Kidney capillary endothelial cell (primary cell): ENCODE data around the gene OSGIN1.

Experiments
- DNase-seq: peaks from one replicate; pipeline ENCODE4 v3.0.0-alpha.2; 2018; ENCODE audit warnings: low spot score

The OSGIN1 gene

DNA sequence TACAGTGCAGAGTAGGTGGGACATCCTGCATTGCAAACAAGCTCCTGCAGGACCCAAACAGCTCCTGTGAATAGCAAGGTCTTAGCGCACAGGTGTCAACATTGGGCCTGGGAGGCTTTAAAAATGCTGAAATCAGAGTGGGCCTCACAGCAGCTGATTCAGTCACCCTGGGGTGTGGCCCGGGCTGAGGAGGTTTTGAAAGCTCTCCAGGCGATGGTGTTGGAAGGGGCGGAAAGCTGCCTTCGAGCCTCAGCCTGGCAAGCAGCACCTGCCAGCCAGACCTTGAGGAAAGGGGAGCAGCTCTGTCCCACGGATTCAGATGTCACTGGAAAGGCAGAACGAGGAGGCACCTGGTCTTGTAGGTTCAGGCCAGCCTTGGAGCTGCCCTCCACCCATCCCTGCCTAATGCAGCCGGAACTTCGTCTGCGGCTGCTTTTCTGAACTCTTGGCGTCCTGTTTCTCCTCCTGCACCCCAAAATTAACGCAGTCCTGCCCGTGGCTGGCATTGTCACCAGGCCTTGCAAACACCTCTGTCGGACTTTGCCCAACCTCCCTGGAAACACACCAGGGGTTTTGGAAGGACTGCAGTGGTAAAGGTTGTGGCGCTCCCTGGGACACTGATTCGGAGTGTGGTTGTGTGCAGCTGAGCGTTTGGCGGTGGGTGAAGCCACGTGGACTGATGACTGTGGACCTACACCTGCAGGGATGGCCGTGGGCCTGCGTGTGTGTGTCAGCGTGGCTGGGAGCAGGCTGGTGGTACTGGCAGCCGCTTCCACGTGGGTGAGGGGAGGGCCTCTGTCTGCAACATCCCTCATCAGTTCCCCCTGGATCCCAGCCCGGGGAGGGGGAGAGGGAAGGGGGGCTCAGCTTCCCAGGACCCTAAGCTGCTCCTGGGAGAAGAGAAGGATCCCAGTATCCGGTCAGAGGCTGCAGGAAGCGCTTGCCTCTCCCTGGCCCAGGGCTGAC, 18.4 kb downstream of the OSGIN1 start:
- no peak for DNase-seq

DNA sequence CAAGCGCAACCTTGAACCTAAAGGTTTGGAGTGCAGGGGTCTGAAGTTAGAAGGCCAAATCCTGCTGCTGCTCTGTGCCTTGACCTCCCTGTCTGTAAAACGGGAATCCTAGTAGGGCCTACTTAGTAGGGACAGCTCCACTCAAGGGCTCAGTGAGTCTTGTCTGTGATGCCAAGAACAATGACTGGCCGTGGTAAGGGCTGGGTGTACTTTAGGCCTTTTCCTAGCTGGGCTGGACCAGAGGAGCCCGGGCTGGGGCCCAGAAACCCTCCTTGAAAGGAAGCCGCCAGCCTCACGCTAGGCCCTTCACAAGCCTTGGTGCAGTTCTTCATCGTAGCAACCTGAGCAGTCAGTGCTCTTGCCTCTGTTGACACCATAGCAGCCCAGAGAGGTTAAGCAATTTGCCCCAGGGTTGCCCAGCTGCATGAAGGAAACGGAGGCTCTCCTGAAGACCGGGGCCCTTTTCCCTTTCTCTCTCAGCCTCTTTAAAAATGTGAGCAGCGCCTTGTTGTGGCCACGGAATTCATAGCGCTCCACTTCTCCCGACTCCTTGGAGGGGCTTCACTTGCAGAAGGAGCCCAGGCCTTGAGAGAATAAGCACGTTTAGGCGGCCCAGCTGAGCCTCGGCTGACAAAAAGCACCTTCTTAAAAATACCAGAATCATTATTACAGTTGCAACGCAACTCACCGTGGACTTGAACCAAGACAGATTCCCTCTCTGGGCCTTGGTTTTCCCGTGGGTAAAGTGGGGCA, 19.4 kb downstream of the OSGIN1 start:
- DNase-seq = no peak

DNA sequence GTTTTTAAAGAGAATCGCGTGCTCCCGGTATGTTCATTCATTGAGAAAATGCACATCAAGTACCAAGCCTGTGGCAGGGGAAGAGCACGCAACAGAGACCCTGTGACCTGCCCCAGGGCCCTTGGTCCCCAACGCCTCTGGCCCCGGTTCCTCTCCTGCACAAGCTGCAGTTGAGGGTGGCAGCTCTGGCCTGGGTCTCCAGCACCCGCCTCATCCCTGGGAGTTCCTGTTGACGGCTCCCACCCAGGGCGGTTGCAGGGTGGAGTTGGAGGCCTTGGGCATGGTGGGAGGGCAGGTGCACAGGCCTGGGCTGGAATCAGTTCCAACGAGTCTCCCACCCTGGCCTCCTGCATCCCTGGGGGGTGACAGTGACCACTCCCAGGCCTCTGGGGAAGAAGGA, 20.0 kb downstream of the OSGIN1 start:
- no peak for DNase-seq

DNA sequence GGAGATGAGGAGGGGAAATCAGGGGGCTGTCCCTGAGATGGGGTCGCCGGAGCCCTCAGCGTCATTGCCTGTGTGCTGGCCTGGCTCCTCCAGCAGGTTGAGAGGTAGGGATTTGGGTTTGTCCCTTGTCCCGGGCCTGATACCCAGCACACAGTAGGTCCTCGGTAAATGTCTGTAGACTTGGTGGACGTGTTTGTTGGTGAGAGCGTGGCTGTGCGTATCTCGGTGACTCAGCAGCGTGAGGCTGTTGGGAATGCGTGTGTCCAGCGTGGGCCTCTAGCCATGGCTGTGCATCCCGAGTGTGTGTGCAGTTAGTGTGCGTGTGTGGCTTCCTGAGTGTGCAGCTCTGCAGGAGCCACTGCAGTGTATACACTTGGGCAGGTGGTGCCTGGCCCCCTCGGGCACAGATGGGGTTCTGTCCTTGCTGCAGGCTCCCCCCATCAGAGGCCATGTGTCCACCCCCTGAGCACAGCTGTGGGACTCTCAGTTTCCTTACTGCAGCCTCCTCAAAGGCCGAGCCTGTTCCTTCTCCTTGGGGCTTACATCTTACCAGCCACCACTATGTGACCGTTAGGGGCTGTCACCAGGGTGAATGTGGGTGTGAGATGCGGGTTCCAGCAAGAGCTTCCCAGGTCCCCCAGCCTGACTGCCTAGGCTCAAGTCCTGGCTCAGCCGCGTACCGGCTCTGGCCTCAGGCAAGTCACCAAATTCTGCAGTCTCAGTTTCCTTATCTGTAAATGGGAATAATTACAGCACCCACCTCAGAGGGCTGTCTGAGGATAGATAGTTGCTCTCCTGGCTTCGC, 20.7 kb downstream of the OSGIN1 start:
- no peak for DNase-seq

DNA sequence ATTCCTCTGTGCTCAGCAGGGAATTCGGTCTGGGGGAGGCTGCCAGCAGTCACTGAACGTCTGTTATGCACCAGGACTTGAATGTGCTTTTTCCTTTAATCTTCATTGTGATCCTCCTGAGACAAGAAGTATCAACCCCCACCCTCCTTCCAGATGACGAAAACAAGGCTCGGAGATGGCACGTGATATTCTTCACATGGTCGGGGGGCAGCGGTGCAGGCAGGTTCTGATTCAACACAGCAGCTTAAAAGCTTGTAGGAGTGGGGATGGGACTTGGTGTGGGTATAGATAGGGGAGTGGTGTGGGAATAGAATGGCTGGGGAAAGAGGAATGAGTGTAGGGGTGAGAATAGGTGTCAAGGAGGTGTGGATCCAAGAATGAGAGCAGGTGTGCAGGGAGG, 21.4 kb downstream of the OSGIN1 start:
- DNase-seq = no peak

DNA sequence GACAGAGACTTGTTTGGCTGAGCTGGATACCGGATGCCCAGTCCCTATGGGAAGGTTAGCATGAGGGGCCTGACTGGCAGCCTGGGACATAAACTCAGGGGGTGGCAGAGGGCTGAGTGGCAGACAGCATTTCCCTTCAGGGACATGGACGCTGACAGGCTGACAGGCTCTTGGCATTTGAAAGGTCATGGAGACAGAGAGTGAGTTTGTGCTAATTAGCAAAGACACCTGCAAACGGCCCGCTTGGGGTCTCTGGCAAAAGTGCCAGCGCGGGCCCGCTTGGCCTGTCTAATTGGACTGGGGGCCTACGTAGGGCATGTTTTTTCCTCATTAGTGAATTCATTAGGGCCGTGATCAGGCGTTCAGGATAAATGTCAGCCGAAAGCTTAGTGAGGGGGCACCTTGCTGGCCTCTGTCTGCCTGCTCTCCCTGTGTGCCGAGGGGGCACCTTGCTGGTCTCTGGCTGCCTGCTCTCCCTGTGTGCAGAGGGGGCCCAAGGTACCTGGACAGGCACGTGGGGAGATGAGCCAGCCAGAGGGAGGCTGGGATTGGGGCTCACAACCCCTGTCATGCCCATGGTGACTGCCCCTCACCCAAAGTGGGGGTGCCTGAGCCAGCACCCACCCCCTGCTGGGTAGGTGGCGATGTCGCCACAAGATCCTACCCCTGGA, 22.7 kb downstream of the OSGIN1 start:
- no peak for DNase-seq

DNA sequence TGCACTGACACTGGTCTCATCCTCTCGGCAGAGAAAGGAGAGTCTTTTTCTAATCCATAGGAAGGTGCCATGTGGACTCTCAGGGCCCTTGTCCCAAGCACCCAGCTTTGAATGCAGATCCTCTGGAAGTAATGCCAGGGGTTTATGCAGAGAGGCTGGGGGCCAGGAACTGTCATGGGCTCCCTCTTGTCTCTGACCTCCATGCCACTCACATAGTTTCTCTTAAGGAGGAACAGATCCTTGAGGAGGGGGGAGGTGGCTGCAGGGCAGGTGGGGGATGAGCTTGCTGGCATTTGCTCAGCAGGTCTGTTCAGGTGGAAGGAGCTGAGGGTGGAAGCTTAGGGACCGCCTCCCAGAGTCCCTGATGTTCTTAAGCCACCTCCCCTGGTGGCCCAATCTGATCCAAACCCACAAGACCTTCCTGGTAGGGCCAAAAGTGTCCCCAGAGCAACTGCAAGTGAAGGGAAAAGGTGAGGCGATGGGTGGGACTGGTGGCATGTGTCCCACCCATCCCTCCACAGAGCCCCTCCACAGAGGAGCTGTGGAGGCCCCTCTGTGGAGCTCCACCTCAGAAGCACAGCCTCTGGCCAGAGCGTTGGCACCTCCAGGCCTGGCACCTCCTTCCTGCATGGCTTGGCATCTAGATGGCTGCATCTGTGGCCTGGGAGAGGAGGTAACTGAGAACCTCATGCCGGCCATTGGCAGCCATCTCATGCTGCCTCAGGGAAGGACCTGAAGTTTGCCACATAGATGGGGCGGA, 24.2 kb downstream of the OSGIN1 start:
- DNase-seq = no peak

DNA sequence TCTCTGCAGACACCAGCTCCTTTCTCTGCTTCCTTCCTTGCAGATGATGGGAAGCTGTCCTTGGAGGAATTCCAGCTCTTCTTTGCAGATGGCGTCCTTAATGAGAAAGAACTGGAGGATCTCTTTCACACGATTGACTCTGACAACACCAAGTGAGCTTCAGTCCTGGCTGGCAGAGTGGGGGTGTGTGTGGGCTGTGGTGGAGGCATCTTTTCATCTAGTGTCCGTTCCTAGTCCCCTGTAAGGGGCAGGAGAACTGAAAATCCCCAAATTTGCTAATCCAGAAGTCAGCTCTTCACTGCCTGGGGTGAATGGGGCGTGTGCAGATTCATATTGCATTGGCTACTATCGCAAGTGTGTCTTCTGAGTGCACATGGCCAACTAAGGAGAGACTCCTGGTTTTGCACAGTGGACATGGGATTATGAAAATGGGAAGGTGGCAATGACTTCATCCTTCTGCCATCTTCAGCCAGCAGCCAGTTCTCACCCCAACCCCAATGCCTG, 25.4 kb downstream of the OSGIN1 start:
- no peak for DNase-seq

DNA sequence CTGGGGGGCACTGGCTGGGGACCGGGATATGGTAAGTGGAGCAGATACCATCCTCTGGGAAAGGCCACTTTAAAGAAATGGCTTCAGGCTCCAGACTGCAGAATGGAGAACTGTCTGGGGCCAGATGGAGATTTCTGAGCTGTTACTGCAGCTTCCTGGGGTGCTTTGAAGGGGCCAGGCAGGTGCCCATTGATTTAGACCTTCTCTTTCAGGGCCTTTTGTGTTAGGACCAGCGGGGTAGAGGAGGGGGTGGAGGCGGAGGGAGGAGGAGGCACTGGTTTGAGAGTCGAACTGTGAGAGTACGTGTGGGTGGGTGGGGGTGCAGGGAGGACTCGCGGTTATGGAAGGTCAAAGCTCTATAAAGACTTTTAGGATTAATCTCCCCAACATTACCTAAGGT, 26.4 kb downstream of the OSGIN1 start:
- DNase-seq = no peak

DNA sequence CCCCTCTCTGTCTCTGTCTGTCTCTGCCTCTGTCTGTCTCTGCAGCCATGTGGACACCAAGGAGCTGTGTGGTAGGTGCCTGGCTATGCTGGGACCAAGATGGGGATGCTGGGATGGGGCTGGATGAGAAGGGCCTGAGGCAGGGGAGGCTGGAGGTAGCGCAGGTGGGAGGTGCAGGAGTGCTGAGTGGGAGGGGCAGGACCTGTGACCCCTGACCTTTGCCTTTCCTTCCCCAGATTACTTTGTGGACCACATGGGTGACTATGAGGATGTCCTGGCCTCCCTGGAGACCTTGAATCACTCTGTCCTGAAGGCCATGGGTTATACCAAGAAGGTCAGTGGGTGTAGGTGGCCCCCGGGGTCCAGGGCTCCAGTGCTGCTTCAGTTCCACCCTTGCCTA, 27.8 kb downstream of the OSGIN1 start:
- no peak for DNase-seq

DNA sequence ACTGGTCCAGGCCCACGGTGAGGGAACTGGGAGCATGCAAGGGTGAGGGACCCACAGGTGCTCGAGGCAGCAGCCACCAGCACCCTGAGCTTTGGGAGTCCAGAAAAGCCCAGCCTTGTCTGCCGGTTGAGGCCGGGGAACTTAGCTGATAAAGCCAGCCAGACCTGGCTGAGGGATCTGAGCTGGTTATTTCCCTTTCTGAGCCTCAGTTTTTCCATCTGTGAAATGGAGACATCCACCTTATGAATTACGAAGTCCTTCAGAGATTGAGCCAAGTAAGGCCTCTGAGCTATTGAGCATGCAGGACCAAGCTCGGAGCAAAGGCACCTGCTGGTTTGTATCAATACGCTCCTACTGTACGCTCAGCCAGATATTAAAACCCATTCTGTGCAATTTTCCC, 28.8 kb downstream of the OSGIN1 start:
- DNase-seq = no peak

DNA sequence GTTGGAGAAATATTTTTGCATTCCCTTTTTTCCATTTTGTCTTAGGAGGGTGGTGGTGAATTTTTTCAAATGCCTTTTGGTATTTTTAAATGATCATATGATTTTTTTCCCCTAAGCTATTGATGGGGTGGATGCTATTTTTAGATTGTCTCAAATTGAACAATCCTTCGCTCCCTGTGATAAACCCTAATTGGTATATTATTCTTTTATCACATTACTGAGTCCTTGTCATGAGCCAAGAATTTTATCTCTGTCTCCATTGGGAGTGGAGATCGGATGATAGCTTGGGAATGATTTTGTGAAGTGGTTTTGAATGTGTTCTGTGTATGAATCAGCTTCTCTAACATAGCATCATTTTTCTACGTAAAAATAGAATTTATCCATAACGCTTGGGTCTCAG, 30.5 kb downstream of the OSGIN1 start:
- DNase-seq = no peak

DNA sequence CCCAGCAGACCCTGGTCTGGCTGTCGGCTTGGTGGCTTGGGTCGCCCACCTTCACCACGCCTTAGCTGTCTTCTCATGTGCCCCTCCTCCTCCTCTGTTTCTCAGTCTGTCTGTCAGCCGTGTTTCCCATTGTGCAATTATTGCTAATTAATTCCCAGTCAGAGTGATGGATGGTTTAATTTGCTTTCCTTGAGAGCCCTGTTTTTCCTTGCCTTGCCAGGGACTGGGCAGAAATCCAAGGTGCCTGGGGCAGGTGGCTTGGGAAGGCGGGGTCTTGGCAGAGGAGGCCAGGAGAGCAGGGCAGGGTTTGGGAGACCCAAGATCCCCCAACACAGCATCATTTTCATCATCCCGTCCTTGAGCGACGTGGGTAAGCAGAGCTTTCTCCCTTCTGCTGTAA, 36.3 kb downstream of the OSGIN1 start:
- DNase-seq = no peak

DNA sequence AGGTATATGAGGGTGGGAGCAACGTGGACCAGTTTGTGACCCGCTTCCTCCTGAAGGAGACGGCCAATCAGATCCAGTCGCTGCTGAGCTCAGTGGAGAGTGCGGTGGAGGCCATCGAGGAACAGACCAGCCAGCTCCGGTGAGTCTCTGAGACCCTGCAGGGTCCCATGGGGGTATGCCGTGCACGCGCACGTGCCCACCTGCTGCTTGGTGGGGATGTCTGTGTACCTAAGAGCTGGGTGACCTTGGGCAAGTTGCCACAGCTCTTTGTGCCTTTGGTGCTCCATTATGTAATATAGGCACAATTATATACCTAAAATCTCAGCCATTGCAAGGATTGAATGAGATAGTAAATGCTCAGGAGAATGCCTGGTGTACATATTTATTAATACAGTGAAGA, 37.5 kb downstream of the OSGIN1 start:
- no peak for DNase-seq

DNA sequence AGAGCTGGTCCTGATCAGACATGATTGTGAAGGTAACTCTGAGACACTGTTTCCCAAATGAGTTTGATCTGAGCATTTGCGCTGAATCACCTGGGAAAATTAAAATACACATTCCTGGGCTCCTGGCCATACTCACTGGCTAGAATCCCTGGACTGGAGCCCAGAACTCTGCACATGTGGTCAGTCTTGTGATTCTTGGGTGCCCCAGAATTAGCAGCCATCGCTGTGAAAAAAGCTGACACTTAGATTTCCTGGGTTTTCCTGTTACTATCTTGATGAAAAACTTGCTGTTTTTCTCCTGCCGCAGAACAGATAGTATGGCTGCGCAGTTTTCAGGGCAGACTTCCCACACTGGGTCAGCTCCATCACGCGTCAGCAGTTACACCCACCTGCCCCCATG, 39.6 kb downstream of the OSGIN1 start:
- DNase-seq = no peak

DNA sequence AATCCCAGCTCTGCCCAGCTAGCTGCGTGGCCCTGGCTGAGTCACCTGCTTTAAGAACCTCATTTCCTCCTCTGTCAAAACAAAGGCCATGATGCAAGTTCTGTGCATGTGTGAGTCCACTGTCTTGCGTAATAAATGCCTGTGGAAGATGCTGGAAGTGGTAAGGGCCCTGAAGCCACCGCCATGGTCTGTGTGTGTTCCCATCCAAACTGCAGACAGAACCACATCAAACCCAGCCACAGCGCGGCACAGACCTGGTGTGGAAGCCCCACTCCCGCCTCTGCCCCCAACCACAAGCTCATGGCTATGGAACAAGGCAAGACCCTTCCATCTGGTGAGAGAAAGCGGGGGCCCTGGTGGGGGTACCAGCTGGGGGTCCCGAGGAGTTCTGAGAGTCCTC, 41.0 kb downstream of the OSGIN1 start:
- DNase-seq = peak; percentile 11

DNA sequence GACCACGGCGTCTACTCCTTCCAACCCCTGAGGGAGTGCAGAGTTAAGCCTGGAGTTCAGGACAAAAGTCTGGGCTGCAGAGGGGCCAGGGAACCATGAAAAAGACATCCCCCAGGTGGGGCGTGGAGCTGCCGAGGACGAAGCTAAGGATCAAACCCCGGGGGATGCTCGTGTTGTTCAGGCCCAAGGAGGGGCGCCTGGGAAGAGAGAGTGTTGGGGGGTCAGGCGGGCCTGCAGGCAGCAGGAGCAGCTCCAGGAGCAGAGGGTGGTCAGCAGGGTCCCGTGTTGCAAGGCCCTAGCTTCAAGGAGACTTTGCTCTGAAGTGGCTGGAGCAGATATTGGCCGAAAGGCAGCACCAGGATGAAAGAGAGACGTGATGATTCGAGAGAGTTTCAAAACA, 41.7 kb downstream of the OSGIN1 start:
- DNase-seq = no peak

DNA sequence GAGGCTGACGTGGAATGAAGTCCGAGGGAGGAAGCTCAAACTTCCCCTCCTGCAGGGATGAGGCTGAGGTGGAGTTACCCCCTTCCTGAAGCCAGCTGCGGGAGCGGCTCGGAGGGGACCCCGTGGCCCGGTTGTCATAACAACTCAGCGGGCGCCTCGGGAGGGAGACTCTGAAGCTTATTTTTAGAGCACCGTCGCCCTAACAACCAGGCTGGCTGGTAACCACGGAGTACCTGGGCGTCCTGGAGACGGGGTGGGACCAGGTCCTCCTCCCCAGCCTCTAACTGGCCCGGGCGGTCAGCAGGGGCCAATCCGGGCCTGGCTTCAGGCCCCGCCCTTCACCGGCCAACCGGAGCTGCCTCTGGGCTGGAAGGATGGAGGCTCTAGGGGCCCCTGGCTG, 42.7 kb downstream of the OSGIN1 start:
- DNase-seq = no peak

DNA sequence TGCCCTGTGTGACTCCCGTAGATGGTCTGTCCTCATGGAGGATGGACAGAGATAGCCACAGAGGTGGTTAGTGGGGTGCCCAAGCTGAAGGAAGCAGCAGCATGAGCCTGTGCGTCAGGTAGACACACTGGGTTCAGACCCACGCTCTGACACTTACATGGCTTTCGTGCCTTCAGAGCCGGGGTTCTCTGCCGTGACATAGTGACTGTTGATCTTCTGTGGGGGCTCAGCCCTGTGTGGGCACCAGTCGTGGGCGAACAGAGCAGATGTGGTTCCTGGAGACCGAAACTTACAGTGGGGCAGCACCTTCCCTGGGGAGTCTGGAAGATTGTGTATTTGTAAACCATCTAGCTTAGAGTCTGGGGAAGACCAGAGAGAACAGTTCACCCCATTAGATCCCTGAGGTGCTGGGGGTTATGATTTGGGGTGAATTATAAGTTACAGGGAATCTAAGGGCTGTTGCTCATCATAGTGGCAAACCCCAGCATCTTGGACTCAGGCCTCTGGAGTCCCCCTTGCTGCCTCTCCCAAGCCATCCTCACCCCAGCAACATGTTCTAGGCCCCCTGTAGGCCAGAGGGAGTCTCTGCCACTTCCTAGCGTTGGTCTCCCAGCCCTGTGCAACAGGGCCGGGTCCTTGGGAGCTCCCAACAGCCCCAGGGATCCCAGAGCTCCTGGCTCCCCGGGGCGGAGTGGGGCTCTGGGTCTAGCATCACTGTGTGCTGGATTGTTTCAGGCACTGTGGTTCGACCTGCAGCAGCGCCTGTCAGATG, 43.6 kb downstream of the OSGIN1 start:
- DNase-seq = no peak

DNA sequence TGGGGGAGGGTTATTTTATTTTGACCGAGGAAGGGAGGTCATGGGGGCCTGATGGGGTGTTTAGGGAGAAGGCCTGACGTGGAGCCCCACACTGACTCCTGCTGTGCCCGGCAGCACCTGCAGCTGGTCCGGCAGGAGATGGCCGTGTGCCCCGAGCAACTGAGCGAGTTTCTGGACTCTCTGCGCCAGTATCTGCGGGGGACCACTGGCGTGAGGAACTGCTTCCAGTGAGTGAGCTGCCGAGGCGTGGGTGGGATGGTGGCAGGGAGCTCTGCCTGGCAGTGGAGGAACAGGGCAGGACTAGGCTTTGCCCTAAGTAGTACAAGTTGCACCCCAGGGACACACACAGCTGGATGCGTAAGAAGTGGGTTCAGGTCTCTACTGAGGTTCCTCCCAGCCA, 45.1 kb downstream of the OSGIN1 start:
- no peak for DNase-seq
